Measurements from ENCODE around the gene ITGA2. TPM values are rescaled to one million over a fixed set of nuclear protein-coding genes. Genes with fewer than 3 reads are reported as not detected.
"Not testable (repeated sequence)": the region's sequence is repeated elsewhere in the genome, so short reads cannot be mapped to it uniquely, and the experiment has no call there.

The ITGA2 gene
- polyA plus RNA-seq, 1 experiment = 5.3 TPM

- POLR2A ChIA-PET = no interaction called here
- Histone ChIP-seq H3K27me3 (ENCODE audit: control insufficient read depth, insufficient read depth, low read length) (no peaks in the 10 kb centered on the region), H3K4me3 (ENCODE audit: low read depth, low read length) (no peak overlapping the region), H3K36me3 (ENCODE audit: control insufficient read depth, insufficient read depth, low read length) (no peaks in the 10 kb centered on the region)
- CTCF ChIA-PET = interaction anchor here (1.0 to 2.1 kb wide), 4 partner anchors 9 to 157 kb away, joined by 3 to 5 read pairs (median 5); no protein-coding TSS in a partner anchor
- DNase-seq (ENCODE audit: low read depth) = no peak
- TF ChIP-seq CTCF (IDR thresholded peaks at IDR 0.05; ENCODE audit: insufficient read depth, low read depth, low read length) = no peak
These were observed 116.6 kb downstream of the ITGA2 start for GRCh38 chr5:53105611-53106300.

- no peak for DNase-seq (ENCODE audit: low read depth)
- CTCF ChIA-PET = interaction anchor here (1.0 kb wide), 1 partner anchor 160 kb away, joined by 3 read pairs; no protein-coding TSS in a partner anchor
- POLR2A ChIA-PET = no interaction called here
These were observed 119.9 kb downstream of the ITGA2 start for GRCh38 chr5:53109056-53109442.

GRCh38 chr5:53109443-53110127, 120.4 kb downstream of the ITGA2 start, which contains the start of gene MOCS2:
Gene MOCS2 (minus strand): TSS chr5:53109757. CDS start chr5:53107174, 2,583 bp downstream.
- POLR2A ChIA-PET = interaction anchor here (0.6 kb wide), 1 partner anchor 12 kb away, joined by 3 read pairs; no protein-coding TSS in a partner anchor

More at GRCh38 chr5:53109056-53109442, 119.9 kb downstream of the ITGA2 start:
- Histone ChIP-seq H3K36me3 (ENCODE audit: control insufficient read depth, insufficient read depth, low read length) (no peaks in the 10 kb centered on the region), H3K27me3 (ENCODE audit: control insufficient read depth, insufficient read depth, low read length) (no peaks in the 10 kb centered on the region), H3K4me3 (ENCODE audit: low read depth, low read length) (peak overlapping the region; percentile 72)
- no peak for TF ChIP-seq CTCF (IDR thresholded peaks at IDR 0.05; ENCODE audit: insufficient read depth, low read depth, low read length)

GRCh38 chr5:53110156-53110555, 121.0 kb downstream of the ITGA2 start:
- H3K27me3 ChIP-seq (ENCODE audit: control insufficient read depth, insufficient read depth, low read length) = no peaks in the 10 kb centered on the region
- no peak for DNase-seq (ENCODE audit: low read depth)
- ChIA-PET CTCF (interaction anchor here (0.9 to 1.0 kb wide), 2 partner anchors 13 to 162 kb away, joined by 3 read pairs; no protein-coding TSS in a partner anchor), POLR2A (interaction anchor here (0.6 kb wide), 2 partner anchors 13 to 231 kb away, joined by 3 read pairs; no protein-coding TSS in a partner anchor)
- H3K36me3 ChIP-seq (ENCODE audit: control insufficient read depth, insufficient read depth, low read length) = no peaks in the 10 kb centered on the region
- TF ChIP-seq CTCF (IDR thresholded peaks at IDR 0.05; ENCODE audit: insufficient read depth, low read depth, low read length) = no peak
- H3K4me3 ChIP-seq (ENCODE audit: low read depth, low read length) = peak overlapping the region; percentile 72

More at GRCh38 chr5:53109443-53110127, 120.4 kb downstream of the ITGA2 start, which contains the start of gene MOCS2:
- Histone ChIP-seq H3K27me3 (ENCODE audit: control insufficient read depth, insufficient read depth, low read length) (no peaks in the 10 kb centered on the region), H3K36me3 (ENCODE audit: control insufficient read depth, insufficient read depth, low read length) (no peaks in the 10 kb centered on the region), H3K4me3 (ENCODE audit: low read depth, low read length) (peak within 1 kb of the TSS; percentile 72)
- peak; percentile 47 for DNase-seq (ENCODE audit: low read depth)
- no peak for TF ChIP-seq CTCF (IDR thresholded peaks at IDR 0.05; ENCODE audit: insufficient read depth, low read depth, low read length)
- CTCF ChIA-PET = interaction anchor here (0.9 to 1.0 kb wide), 2 partner anchors 13 to 161 kb away, joined by 3 read pairs; no protein-coding TSS in a partner anchor

GRCh38 chr5:53111139-53111538, 122.0 kb downstream of the ITGA2 start:
- POLR2A ChIA-PET = no interaction called here
- CTCF ChIA-PET = no interaction called here

DNA sequence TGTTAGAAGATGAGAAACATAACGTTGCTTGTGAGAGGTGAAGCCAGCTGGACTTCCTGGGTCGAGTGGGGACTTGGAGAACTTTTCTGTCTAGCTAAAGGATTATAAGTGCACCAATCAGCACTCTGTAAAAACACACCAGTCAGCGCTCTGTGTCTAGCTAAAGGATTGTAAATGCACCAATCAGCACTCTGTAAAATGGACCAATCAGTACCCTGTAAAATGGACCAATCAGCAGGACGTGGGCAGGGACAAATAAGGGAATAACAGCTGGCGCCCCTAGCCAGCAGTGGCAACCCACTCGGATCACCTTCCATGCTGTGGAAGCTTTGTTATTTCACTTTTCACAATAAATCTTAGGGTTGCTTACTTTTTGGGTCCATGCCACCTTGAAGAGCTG, 123.2 kb downstream of the ITGA2 start:
- POLR2A ChIA-PET; DNase-seq (ENCODE audit: low read depth): not testable (repeated sequence)

More at GRCh38 chr5:53111139-53111538, 122.0 kb downstream of the ITGA2 start:
- no peak overlapping the region for H3K4me3 ChIP-seq (ENCODE audit: low read depth, low read length)
- no peak for TF ChIP-seq CTCF (IDR thresholded peaks at IDR 0.05; ENCODE audit: insufficient read depth, low read depth, low read length)
- DNase-seq (ENCODE audit: low read depth) = no peak
- no peaks in the 10 kb centered on the region for H3K36me3 ChIP-seq (ENCODE audit: control insufficient read depth, insufficient read depth, low read length)
- H3K27me3 ChIP-seq (ENCODE audit: control insufficient read depth, insufficient read depth, low read length) = no peaks in the 10 kb centered on the region

More for the DNA sequence above, 123.2 kb downstream of the ITGA2 start:
- H3K36me3 ChIP-seq (ENCODE audit: control insufficient read depth, insufficient read depth, low read length); H3K27me3 ChIP-seq (ENCODE audit: control insufficient read depth, insufficient read depth, low read length); CTCF ChIA-PET; H3K4me3 ChIP-seq (ENCODE audit: low read depth, low read length): not testable (repeated sequence)
